PC-9 (cell line): Measurements from ENCODE around the gene HCN4. TPM values are rescaled to one million over a fixed set of nuclear protein-coding genes. Genes with fewer than 3 reads are reported as not detected.

Experiments
- BruUV-seq: library from RNA; stranded (reverse); fragments of 400-500 nt; replicated peaks from 2 replicates; lab custom pipeline; 2021; lab: Mats Ljungman, UMichigan
- CTCF ChIA-PET: fragments of 300-600 bp; sonication (Branson Sonifier 250); formaldehyde crosslinking; loops from one replicate; lab custom pipeline; 2022; ENCODE audit warnings: antibody characterized with exemption; lab: Charles Lee
- POLR2A ChIA-PET: fragments of 300-600 bp; sonication (Branson Sonifier 250); formaldehyde crosslinking; loops from one replicate; lab custom pipeline; 2022; ENCODE audit warnings: antibody characterized with exemption; ENCODE audit not compliant: unreplicated experiment; lab: Charles Lee
- DNase-seq, 2 experiments: peaks; one replicate each; pipeline versions ENCODE4 v3.0.0 to v3.0.0-alpha.2; 2015 to 2022; ENCODE audit warnings: mixed read lengths in 1 of 2
- H2AFZ ChIP-seq: fragments of 200-600 bp; sonication (generic); 2 replicates; pipeline ENCODE4 v1.8.1; 2017; ENCODE audit warnings: antibody characterized with exemption
- H3F3A ChIP-seq: fragments of 200-600 bp; sonication (generic); 2 replicates; pipeline ENCODE4 v1.8.1; 2017; ENCODE audit warnings: antibody characterized with exemption, mild to moderate bottlenecking, low read depth; ENCODE audit not compliant: insufficient read depth
- H3K27ac ChIP-seq: fragments of 200-600 bp; sonication (generic); 2 replicates; pipeline ENCODE4 v1.6.1; 2016; ENCODE audit warnings: mixed run types
- H3K27me3 ChIP-seq: fragments of 200-600 bp; sonication (generic); 2 replicates; pipeline ENCODE4 v1.6.1; 2016; ENCODE audit warnings: low read depth, mixed run types; ENCODE audit not compliant: insufficient read depth
- H3K36me3 ChIP-seq: fragments of 200-600 bp; sonication (generic); 2 replicates; pipeline ENCODE4 v1.6.1; 2016; ENCODE audit warnings: low read depth, mixed run types
- H3K4me1 ChIP-seq: fragments of 200-600 bp; sonication (generic); replicated peaks from 2 replicates; pipeline ENCODE4 v1.6.1; 2016; ENCODE audit warnings: mixed run types; ENCODE audit not compliant: insufficient read depth
- H3K4me2 ChIP-seq: fragments of 200-600 bp; sonication (generic); 2 replicates; pipeline ENCODE4 v1.6.1; 2017; ENCODE audit warnings: mixed run types
- H3K4me3 ChIP-seq: fragments of 200-600 bp; sonication (generic); 2 replicates; pipeline ENCODE4 v1.6.1; 2016; ENCODE audit warnings: mixed run types
- H3K79me2 ChIP-seq: fragments of 200-600 bp; sonication (generic); 2 replicates; pipeline ENCODE4 v1.6.1; 2017; ENCODE audit warnings: low read depth, mixed run types
- H3K9me2 ChIP-seq: fragments of 200-600 bp; sonication (generic); 2 replicates; pipeline ENCODE4 v1.8.1; 2017; ENCODE audit warnings: mild to moderate bottlenecking; ENCODE audit not compliant: insufficient read depth
- H3K9me3 ChIP-seq: fragments of 200-600 bp; sonication (generic); 2 replicates; pipeline ENCODE4 v1.8.1; 2016; ENCODE audit warnings: low read depth; ENCODE audit not compliant: insufficient read depth
- H4K20me1 ChIP-seq: fragments of 200-600 bp; sonication (generic); 2 replicates; pipeline ENCODE4 v1.8.1; 2017; ENCODE audit not compliant: insufficient read depth
- EZH2 ChIP-seq: fragments of 200-600 bp; sonication (generic); IDR thresholded peaks from 2 replicates; pipeline ENCODE4 v1.8.0; 2017; ENCODE audit warnings: antibody characterized with exemption, low read depth
- intact Hi-C: fragments of 100-400 bp; cut with micrococcal nuclease; formaldehyde crosslinking; loops from one replicate; pipeline ENCODE4 v1.10.0; 2022; ENCODE audit not compliant: unreplicated experiment
- total RNA-seq: library from RNA; stranded (reverse); gene quantifications from 2 replicates; pipeline ENCODE4 v1.2.3, GENCODE V29; 2021
- TF ChIP-seq, protein P1 (sequence below): fragments of 200-600 bp; sonication (generic); conservative IDR thresholded peaks from 2 replicates; pipeline ENCODE4 v1.6.1; 2017; ENCODE audit warnings: mixed run types, antibody characterized with exemption, mild to moderate bottlenecking, moderate library complexity

Gene HCN4
- total RNA-seq, 1 experiment from 2014 or later = not detected

DNA sequence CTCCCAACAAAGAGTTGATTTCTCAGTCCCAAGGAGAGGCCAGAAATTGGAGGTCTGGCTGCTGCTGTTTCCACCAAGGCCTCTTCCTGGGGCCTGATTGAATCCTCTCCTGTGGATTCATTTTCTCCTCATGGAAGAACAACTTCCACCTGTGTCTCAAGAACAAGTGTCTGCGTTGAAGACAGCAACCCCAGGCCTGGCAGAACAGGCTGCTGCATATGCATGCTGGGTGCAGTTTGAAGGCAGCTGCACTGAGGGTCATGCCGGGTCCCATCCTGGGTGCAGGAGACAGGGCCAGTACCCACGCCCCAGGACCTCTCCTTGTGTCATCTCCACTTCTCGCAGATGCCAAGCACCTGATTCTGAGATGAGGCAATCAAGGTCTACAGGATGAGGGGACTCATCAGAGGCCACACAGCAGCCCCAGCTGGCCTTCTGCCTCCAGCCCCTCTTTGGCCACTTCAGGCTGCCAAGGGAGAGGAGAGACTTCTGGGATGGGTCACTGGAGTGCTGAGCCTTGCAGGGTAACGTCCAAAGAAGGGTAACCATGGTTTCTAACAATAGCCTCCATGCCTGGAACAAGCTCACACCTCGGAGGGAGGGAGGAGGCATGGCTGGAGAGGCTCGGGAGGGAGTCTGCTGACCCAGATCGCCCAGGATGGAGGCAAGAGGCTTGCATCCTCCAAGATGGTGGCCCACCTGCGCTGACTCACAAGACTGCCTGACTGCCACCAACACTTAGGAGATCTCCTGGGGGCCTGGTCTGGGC is 30.0 kb downstream of the HCN4 start:
- no peak overlapping the region for H2AFZ ChIP-seq
- H3K9me2 ChIP-seq = no peaks in the 10 kb centered on the region
- H3K36me3 ChIP-seq = no peaks in the 10 kb centered on the region
- no peaks in the 10 kb centered on the region for H3K4me1 ChIP-seq
- no peak for DNase-seq
- BruUV-seq = no TSS peak
- H3K79me2 ChIP-seq = no peaks in the 10 kb centered on the region
- TF ChIP-seq, protein P1, sequence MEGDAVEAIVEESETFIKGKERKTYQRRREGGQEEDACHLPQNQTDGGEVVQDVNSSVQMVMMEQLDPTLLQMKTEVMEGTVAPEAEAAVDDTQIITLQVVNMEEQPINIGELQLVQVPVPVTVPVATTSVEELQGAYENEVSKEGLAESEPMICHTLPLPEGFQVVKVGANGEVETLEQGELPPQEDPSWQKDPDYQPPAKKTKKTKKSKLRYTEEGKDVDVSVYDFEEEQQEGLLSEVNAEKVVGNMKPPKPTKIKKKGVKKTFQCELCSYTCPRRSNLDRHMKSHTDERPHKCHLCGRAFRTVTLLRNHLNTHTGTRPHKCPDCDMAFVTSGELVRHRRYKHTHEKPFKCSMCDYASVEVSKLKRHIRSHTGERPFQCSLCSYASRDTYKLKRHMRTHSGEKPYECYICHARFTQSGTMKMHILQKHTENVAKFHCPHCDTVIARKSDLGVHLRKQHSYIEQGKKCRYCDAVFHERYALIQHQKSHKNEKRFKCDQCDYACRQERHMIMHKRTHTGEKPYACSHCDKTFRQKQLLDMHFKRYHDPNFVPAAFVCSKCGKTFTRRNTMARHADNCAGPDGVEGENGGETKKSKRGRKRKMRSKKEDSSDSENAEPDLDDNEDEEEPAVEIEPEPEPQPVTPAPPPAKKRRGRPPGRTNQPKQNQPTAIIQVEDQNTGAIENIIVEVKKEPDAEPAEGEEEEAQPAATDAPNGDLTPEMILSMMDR = no peak
- TF ChIP-seq EZH2 = no peak
- CTCF ChIA-PET = no interaction called here
- H3F3A ChIP-seq = no peaks in the 10 kb centered on the region
- peaks cover 55% of the 10 kb centered on the region for H3K27me3 ChIP-seq
- no peak overlapping the region for H3K27ac ChIP-seq
- POLR2A ChIA-PET = no interaction called here
- H3K4me3 ChIP-seq = no peak overlapping the region
- H4K20me1 ChIP-seq = no peaks in the 10 kb centered on the region
- intact Hi-C loops = no loop called here
- H3K9me3 ChIP-seq = no peaks in the 10 kb centered on the region
- H3K4me2 ChIP-seq = no peak overlapping the region

DNA sequence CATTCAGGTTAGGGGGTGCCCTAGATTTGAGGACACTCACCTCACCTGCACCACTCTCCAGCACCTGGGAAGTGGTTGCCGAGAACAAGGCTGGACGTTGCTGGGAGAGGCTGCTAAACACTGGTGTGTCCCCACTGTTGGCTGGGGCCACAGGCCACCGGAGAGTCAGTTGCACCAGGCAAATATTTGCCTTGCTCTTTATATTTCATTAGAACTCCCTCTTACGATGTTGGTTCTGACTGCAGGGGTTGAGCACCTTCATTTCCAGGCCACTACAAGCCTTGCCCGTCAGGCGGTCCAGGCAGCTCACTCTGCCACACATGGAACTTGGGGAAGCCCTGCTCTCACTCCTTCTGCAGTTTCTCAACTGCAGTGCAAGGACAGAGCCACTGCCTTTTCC is 30.7 kb downstream of the HCN4 start:
- Histone ChIP-seq H4K20me1 (no peaks in the 10 kb centered on the region), H3K79me2 (no peaks in the 10 kb centered on the region), H3K4me1 (no peaks in the 10 kb centered on the region), H3K4me2 (no peak overlapping the region), H2AFZ (no peak overlapping the region), H3K9me3 (no peaks in the 10 kb centered on the region), H3F3A (no peaks in the 10 kb centered on the region), H3K9me2 (no peaks in the 10 kb centered on the region), H3K36me3 (no peaks in the 10 kb centered on the region), H3K27ac (no peak overlapping the region), H3K27me3 (peaks cover 53% of the 10 kb centered on the region), H3K4me3 (no peak overlapping the region)
- ChIA-PET POLR2A (no interaction called here), CTCF (no interaction called here)
- intact Hi-C loops = no loop called here
- no TSS peak for BruUV-seq
- no peak for TF ChIP-seq EZH2
- TF ChIP-seq, protein P1 = no peak
- no peak for DNase-seq

DNA sequence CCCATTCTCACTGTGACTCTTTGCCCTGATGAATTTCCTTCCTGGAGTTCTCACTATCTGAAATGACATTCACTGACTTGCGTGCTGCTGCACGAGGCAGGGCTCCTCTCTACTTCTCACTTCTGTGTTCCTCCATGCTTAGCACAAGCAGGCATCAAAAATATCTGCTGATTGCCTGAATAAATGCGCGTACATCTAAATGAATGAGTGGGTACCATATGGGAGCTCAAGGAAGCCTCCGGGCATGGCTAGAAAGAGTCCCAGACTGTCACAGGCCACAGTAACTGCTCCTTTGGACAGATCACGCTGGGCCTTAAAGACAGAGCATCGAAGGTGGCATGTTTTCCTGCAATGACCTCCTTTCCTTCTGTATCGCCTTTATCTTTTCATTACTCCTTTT is 31.6 kb downstream of the HCN4 start:
- TF ChIP-seq, protein P1 = no peak
- TF ChIP-seq EZH2 = no peak
- Histone ChIP-seq H3K9me3 (no peaks in the 10 kb centered on the region), H3F3A (no peaks in the 10 kb centered on the region), H3K4me3 (no peak overlapping the region), H3K27ac (no peak overlapping the region), H3K36me3 (no peaks in the 10 kb centered on the region), H3K9me2 (no peaks in the 10 kb centered on the region), H3K79me2 (no peaks in the 10 kb centered on the region), H3K4me1 (no peaks in the 10 kb centered on the region), H3K4me2 (no peak overlapping the region), H4K20me1 (no peaks in the 10 kb centered on the region), H2AFZ (no peak overlapping the region), H3K27me3 (peaks cover 47% of the 10 kb centered on the region)
- intact Hi-C loops = no loop called here
- POLR2A ChIA-PET = no interaction called here
- no TSS peak for BruUV-seq
- no peak for DNase-seq
- CTCF ChIA-PET = no interaction called here
